ACC112 (cell line): Measurements from ENCODE around the gene GCNT1.
"Not testable (repeated sequence)": the region's sequence is repeated elsewhere in the genome, so short reads cannot be mapped to it uniquely, and the experiment has no call there.

ENCODE experiments used
- H2AFZ ChIP-seq: fragments of 200-600 bp; sonication (generic); one replicate; pipeline ENCODE4 v1.6.0; 2017; ENCODE audit warnings: antibody characterized with exemption, low read length; ENCODE audit not compliant: unreplicated experiment
- H3K27ac ChIP-seq: fragments of 200-600 bp; sonication (generic); 2 replicates; pipeline ENCODE4 v1.5.1; 2014; ENCODE audit warnings: low read depth, mild to moderate bottlenecking, antibody characterized with exemption, low read length, moderate library complexity
- H3K27me3 ChIP-seq: fragments of 200-600 bp; sonication (generic); 2 replicates; pipeline ENCODE4 v1.6.1; 2014; ENCODE audit warnings: mild to moderate bottlenecking, antibody characterized with exemption, low read length, moderate library complexity, mixed read lengths; ENCODE audit not compliant: insufficient read depth
- H3K36me3 ChIP-seq: fragments of 200-600 bp; sonication (generic); 2 replicates; pipeline ENCODE4 v1.6.1; 2016; ENCODE audit warnings: mild to moderate bottlenecking, antibody characterized with exemption, low read length, moderate library complexity, mixed read lengths; ENCODE audit not compliant: insufficient read depth
- H3K4me1 ChIP-seq: fragments of 200-600 bp; sonication (generic); one replicate; pipeline ENCODE4 v1.6.1; 2016; ENCODE audit warnings: low read length, mixed read lengths; ENCODE audit not compliant: insufficient read depth, unreplicated experiment, control insufficient read depth
- H3K4me3 ChIP-seq: fragments of 200-600 bp; sonication (generic); 2 replicates; pipeline ENCODE4 v1.5.1; 2014; ENCODE audit warnings: mild to moderate bottlenecking, low read depth, low read length
- H3K79me2 ChIP-seq: fragments of 200-600 bp; sonication (generic); one replicate; pipeline ENCODE4 v1.6.0; 2016; ENCODE audit warnings: low read length; ENCODE audit not compliant: control insufficient read depth, unreplicated experiment, insufficient read depth

Gene GCNT1

DNA sequence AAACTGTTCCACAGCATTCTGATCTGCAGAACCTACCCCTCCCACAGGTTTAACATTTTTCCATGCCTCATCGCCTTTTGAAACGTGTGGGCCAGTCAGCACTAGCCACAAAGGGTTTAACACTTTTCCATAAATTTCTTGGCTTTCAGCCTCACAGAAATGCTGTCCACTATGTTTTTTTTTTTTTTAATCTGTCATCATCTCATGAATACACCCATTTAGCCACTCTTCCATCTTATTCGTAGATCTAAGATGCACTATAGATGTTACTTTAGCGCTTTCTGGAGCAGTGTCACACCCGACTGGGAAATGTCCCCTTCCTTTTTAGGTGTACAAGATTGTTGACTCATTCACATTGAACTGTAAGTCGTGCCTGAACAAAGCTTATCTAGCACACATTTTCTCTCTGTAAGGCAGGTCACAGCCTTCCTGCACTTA lies 62.3 kb downstream of the GCNT1 start:
- Histone ChIP-seq H3K4me3 (no peak overlapping the region), H3K27ac (no peak overlapping the region), H2AFZ (no peak overlapping the region), H3K36me3 (no peaks in the 10 kb centered on the region), H3K4me1 (peaks cover 3% of the 10 kb centered on the region), H3K79me2 (no peaks in the 10 kb centered on the region), H3K27me3 (no peaks in the 10 kb centered on the region)

DNA sequence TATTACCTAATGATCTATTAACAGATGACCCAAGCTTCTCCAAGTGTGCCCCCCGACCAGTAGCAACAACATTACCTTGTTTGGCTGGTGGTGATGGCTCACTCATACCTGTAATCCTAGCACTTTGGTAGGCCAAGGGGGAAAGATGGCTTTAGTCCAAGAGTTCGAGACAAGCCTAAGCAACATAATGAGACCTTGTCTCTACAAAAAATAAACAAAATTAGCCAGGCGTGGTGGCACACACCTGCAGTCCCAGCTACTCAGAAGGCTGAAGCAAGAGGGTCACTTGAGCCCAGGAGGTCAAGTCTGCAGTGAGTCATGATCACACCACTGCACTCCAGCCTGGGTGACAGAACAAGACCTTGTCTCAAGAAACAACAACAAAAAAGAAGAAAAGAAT lies 62.9 kb downstream of the GCNT1 start:
- H3K79me2 ChIP-seq, result no peaks in the 10 kb centered on the region
- H3K27me3 ChIP-seq, result no peaks in the 10 kb centered on the region
- H3K36me3 ChIP-seq, result no peaks in the 10 kb centered on the region
- no peak overlapping the region for H2AFZ ChIP-seq
- H3K4me3 ChIP-seq, result no peak overlapping the region
- no peak overlapping the region for H3K27ac ChIP-seq
- H3K4me1 ChIP-seq, result peaks cover 4% of the 10 kb centered on the region

DNA sequence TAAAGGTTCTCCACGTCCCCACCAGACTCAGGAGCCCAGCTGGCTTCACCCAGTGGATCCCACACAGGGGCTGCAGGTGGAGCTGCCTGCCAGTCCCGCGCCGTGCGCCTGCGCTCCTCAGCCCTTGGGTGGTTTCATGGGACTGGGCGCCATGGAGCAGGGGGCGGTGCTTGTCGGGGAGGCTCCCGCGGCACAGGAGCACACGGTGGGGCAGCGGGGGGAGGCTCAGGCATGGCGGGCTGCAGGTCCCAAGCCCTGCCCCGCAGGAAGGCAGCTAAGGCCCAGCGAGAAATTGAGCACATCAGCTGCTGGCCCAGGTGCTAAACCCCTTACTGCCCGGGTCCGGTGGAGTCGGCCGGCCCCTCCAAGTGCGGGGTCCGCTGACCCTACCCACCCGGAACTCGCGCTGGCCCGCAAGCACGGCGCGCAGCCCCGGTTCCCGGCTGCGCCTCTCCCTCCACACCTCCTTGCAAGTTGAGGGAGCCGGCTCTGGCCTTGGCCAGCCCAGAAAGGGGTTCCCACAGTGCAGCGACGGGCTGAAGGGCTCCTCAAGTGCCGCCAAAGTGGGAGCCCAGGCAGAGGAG lies 64.7 kb downstream of the GCNT1 start:
- not testable (repeated sequence) for H3K27ac ChIP-seq, H2AFZ ChIP-seq, H3K4me1 ChIP-seq, H3K4me3 ChIP-seq, H3K27me3 ChIP-seq, H3K79me2 ChIP-seq, H3K36me3 ChIP-seq

DNA sequence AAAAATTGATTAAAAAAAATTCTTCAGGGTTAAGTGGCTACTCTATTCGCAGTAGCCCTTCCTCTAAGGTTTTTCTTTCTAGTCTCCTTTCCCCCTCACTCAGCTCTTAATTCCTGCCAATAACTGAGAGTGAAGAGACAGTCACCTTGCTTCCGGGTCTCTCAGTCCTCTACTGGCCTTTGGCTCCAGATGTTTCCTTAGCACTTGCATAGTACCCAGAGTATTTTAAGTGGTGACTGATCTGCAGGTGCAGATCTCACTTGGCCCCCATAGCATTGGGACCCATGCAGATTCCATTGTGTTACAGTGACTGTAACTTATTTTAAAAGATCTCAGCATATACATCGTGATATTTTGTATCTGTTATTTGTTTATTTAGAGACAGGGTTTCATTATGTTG lies 66.2 kb downstream of the GCNT1 start:
- Histone ChIP-seq H2AFZ (no peak overlapping the region), H3K27me3 (no peaks in the 10 kb centered on the region), H3K36me3 (no peaks in the 10 kb centered on the region), H3K27ac (no peak overlapping the region), H3K4me1 (peaks cover 4% of the 10 kb centered on the region), H3K79me2 (no peaks in the 10 kb centered on the region), H3K4me3 (no peak overlapping the region)

DNA sequence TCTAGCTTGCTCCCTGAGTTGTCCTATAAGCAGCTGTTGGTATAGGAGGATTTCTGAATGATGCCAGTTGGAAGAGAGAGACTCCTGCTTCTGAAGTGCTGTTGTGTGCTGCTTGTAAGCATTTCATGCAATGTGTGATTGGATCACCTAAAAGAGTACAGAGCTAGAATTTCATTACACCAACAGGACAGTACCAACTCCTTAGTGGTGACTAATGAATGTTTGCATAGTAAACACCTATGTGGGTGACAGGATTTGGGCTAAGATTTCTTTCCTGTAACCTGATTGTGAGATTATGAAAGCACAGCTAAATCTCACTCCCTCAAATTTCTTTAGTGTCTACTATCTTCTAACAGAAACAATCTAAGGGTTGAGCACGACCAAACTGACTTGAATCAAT lies 67.0 kb downstream of the GCNT1 start:
- Histone ChIP-seq H2AFZ (no peak overlapping the region), H3K79me2 (no peaks in the 10 kb centered on the region), H3K27ac (no peak overlapping the region), H3K36me3 (no peaks in the 10 kb centered on the region), H3K4me1 (peaks cover 7% of the 10 kb centered on the region), H3K27me3 (no peaks in the 10 kb centered on the region), H3K4me3 (no peak overlapping the region)

DNA sequence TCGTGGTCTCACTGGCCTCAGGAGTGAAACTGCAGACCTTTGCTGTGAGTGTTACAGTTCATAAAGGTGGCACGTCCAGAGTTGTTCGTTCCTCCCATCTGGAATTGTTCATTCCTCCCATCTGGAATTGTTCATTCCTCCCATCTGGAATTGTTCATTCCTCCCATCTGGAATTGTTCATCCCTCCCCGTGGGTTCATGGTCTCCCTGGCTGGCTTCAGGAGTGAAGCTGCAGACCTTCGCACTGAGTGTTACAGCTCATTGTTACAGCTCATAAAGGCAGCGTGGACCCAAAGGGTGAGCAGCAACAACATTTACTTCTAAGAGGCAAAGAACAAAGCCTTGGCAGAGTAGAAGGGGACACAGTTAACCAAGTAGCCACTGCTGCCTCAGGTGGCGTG lies 69.1 kb downstream of the GCNT1 start:
- Histone ChIP-seq H3K4me3 (no peak overlapping the region), H3K36me3 (no peaks in the 10 kb centered on the region), H3K27ac (no peak overlapping the region), H3K4me1 (peaks cover 15% of the 10 kb centered on the region), H3K27me3 (no peaks in the 10 kb centered on the region), H2AFZ (no peak overlapping the region), H3K79me2 (no peaks in the 10 kb centered on the region)

DNA sequence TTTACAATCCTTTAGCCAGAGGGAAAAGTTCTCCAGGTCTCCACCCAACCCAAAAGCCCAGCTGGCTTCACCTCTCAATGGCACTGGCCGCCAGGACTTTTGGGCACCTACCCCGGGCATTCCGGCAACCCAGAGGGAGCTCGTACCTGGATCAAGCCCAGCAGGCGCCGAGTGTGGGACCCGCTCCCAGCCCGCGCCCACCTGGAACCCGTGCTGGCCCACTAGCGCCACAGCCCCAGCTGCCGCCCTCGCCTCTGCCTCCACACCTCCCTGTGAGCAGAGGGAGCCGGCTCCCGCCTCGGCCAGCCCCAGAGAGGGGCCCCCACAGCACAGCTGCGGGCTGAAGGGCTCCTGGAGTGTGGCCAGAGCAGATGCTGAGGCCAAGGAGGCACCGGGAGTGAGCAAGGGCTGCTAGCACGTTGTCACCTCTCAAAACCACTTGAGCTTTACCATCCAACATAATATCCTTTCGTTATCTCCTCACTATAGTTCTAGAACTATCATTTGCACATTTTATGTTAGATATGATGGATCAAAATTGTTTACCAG lies 69.7 kb downstream of the GCNT1 start:
- no peak overlapping the region for H3K27ac ChIP-seq
- no peak overlapping the region for H2AFZ ChIP-seq
- H3K4me3 ChIP-seq, result no peak overlapping the region
- no peaks in the 10 kb centered on the region for H3K36me3 ChIP-seq
- H3K27me3 ChIP-seq, result no peaks in the 10 kb centered on the region
- no peaks in the 10 kb centered on the region for H3K79me2 ChIP-seq
- H3K4me1 ChIP-seq, result peaks cover 22% of the 10 kb centered on the region

DNA sequence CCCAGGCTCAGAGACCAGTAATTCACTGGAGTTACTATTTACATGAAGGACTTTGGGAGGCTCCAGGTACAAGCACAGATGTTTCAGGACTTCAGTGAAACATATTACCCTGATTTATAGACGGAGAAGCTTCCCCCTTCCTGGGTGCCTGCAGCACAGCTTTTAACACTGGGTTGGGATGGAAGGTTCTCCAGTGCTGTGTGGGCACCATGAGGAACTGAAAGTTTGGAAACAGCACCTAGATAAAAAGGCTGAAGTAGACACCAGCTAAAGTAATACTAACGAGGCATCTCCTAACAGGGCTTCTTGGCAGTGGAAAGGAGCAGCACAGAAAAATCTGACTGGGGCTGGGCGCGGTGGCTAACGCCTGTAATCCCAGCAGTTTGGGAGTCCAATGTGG lies 70.7 kb downstream of the GCNT1 start:
- Histone ChIP-seq H2AFZ (no peak overlapping the region), H3K36me3 (no peaks in the 10 kb centered on the region), H3K79me2 (no peaks in the 10 kb centered on the region), H3K27ac (no peak overlapping the region), H3K4me1 (peaks cover 25% of the 10 kb centered on the region), H3K27me3 (no peaks in the 10 kb centered on the region), H3K4me3 (no peak overlapping the region)

DNA sequence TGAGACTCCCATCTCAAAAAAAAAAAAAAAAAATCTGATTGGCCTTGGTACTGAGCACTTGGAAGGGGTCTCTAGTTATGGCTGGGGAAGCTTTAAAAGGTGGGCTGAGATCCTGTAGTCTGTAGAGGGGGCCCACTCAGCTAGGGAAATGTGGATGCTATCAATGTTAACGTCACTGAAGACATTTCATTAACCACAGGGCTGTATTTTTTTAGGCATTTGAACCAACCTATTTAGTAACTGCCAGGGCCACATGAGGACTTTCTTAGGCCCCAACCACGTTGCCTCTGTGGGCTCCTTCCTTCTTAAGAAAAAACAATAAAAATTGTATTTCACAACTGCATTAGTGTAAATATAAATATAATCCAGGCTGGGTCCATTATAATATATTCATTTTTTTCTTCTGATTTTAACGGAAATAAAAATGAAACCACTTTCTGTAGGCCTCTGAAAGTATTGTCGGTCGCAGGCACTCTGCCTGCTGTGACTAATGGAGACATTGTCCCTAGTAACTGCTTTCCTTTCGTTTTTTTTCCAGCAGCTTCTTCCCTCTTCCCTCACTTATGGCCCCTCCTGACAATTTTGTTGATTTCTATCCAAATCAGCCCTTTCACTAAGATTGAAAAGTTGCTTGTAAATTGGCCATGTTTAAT lies 71.6 kb downstream of the GCNT1 start:
- Histone ChIP-seq H3K27me3 (no peaks in the 10 kb centered on the region), H2AFZ (peak overlapping the region; percentile 57), H3K27ac (no peak overlapping the region), H3K4me3 (peak overlapping the region; percentile 37), H3K79me2 (no peaks in the 10 kb centered on the region), H3K4me1 (peaks cover 25% of the 10 kb centered on the region), H3K36me3 (no peaks in the 10 kb centered on the region)

DNA sequence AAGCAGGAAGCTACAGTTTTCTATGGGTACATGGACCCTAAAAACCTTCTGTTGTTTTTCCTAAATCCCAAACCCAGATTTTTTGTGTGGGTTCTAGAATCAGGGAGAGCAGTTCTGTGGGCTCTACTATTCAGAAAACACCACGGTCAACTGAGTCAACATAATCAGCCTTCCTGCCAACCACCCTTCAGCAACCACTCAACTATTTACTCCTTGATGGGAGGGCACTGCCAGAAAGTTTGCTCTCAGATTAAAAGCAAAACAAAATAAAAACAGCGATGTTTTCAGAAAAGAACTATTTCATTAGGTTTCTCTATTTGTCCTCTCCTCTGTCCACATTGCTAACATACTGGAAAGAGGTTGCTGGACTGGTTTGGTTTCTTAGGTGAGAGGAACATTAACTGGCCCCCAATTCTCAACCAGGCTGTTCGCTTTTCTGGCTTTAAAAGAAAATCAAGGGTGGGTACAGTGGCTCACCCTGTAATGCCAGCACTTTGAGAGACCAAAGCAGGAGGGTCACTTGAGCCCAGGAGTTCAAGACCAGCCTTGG lies 72.3 kb downstream of the GCNT1 start:
- Histone ChIP-seq H3K36me3 (no peaks in the 10 kb centered on the region), H3K4me3 (peak overlapping the region; percentile 37; the same call in 1 of the 2 replicates), H3K79me2 (no peaks in the 10 kb centered on the region), H3K27me3 (no peaks in the 10 kb centered on the region), H3K27ac (no peak overlapping the region), H2AFZ (peak overlapping the region; percentile 57), H3K4me1 (peaks cover 21% of the 10 kb centered on the region)

DNA sequence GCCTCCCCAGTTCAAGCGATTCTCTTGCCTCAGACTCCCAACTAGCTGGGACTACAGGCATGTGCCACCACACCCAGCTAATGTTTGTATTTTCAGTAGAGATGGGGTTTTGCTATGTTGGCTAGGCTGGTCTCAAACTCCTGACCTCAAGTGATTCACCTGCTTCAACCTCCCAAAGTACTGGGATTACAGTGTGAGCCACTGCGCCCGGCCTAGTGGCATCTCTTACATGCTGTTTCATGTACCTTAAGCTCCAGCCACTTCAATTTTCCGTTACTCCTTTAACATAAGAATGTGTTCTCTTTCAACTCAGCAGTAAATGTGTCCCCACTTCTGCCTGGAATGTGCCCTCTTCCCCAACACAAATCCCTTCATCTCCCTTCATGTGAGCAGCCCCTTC lies 73.9 kb downstream of the GCNT1 start:
- H3K27me3 ChIP-seq, H2AFZ ChIP-seq, H3K36me3 ChIP-seq, H3K27ac ChIP-seq, H3K4me3 ChIP-seq, H3K79me2 ChIP-seq: not testable (repeated sequence)
- peaks cover 31% of the 10 kb centered on the region for H3K4me1 ChIP-seq
